Esophagus muscularis mucosa (tissue), 4 donors: ENCODE data around the gene CDK5RAP2. TPM values are rescaled to one million over a fixed set of nuclear protein-coding genes. Genes with fewer than 3 reads are reported as not detected.
"Not testable (repeated sequence)": the region's sequence is repeated elsewhere in the genome, so short reads cannot be mapped to it uniquely, and the experiment has no call there.

Experiments
- DNase-seq: peaks from one replicate; pipeline ENCODE4 v3.0.0-alpha.2; 2017; ENCODE audit errors: extremely low spot score
- H3K27ac ChIP-seq, 4 donors: fragments of 200-600 bp; sonication (generic); replicated peaks in 1 of 4; 1 replicate in 3 of 4; 2 replicates in 1 of 4; pipeline ENCODE4 v1.5.1; 2016 to 2019; ENCODE audit warnings: mild to moderate bottlenecking in 1 of 4
- H3K27me3 ChIP-seq, 4 donors: fragments of 200-600 bp; sonication (generic); one replicate each; pipeline versions ENCODE4 v1.5.1 to v1.6.0; 2016 to 2019
- H3K36me3 ChIP-seq, 4 donors: fragments of 200-600 bp; sonication (generic); one replicate each; pipeline ENCODE4 v1.5.1; 2016 to 2019
- H3K4me1 ChIP-seq, 4 donors: fragments of 200-600 bp; sonication (generic); one replicate each; pipeline ENCODE4 v1.5.1; 2016 to 2019
- H3K4me3 ChIP-seq, 4 donors: fragments of 200-600 bp; sonication (generic); 1 replicate in 2 of 4; 2 replicates in 2 of 4; pipeline ENCODE4 v1.5.1; 2016 to 2019; ENCODE audit warnings: mild to moderate bottlenecking in 4 of 4, moderate library complexity in 1 of 4
- H3K9me3 ChIP-seq, 4 donors: fragments of 200-600 bp; sonication (generic); 1 replicate in 3 of 4; 2 replicates in 1 of 4; pipeline ENCODE4 v1.5.1; 2016 to 2019
- CTCF ChIP-seq, 3 experiments: fragments of 200-600 bp in 2 of 3; fragments of 450-650 bp in 1 of 3; sonication (generic) in 2 of 3; IDR thresholded peaks; one replicate each; pipeline ENCODE4 v1.5.1; 2017 to 2019; ENCODE audit warnings: antibody characterized with exemption in 3 of 3, mild to moderate bottlenecking in 2 of 3, moderate library complexity in 1 of 3
- EP300 ChIP-seq: sonication (generic); formaldehyde crosslinking; IDR thresholded peaks from one replicate; pipeline ENCODE4 v1.6.1; 2017; ENCODE audit warnings: antibody characterized with exemption
- POLR2A ChIP-seq: fragments of 450-650 bp; IDR thresholded peaks from one replicate; pipeline ENCODE4 v1.6.1; 2017; ENCODE audit warnings: antibody characterized with exemption, moderate library complexity, mild to moderate bottlenecking, low read depth
- POLR2AphosphoS5 ChIP-seq, 2 donors: sonication (generic); formaldehyde crosslinking; IDR thresholded peaks; one replicate each; pipeline ENCODE4 v1.6.1; 2017; ENCODE audit warnings: antibody characterized with exemption in 2 of 2
- WGBS: methylation state at CpG from one replicate; pipeline ENCODE4 v1.1.5; 2018; 5-methylcytosine and 5-hydroxymethylcytosine counted together
- intact Hi-C: fragments of 100-400 bp; cut with DNase I; formaldehyde crosslinking; loops from one replicate; pipeline ENCODE4 v1.15.1; 2023
- total RNA-seq, 4 donors: library from RNA; depleted of rRNA; stranded (reverse); fragments of >200 nt; gene quantifications; one replicate each; pipeline versions ENCODE4 v1.1.0 to v1.2.1, GENCODE V29; 2016

The CDK5RAP2 gene
- total RNA-seq, 4 donors from 2014 or later = 34.6 to 38.6 (median 36.7) TPM

GRCh38 chr9:120500733-120501132 is 79.2 kb downstream of the CDK5RAP2 start:
- no peaks in the 10 kb centered on the region for H3K9me3 ChIP-seq
- DNase-seq = no peak
- no peak overlapping the region for H3K27ac ChIP-seq
- H3K4me1 ChIP-seq = no peaks in the 10 kb centered on the region
- H3K4me3 ChIP-seq = no peak overlapping the region
- H3K27me3 ChIP-seq = no peaks in the 10 kb centered on the region
- no peak for TF ChIP-seq POLR2AphosphoS5 (IDR thresholded peaks at IDR 0.05)
- H3K36me3 ChIP-seq = peaks cover 0 to 27% (median 2%) of the 10 kb centered on the region in 4 donors
- WGBS = 94% methylated on average over 5 of the region's 5 CpGs
- intact Hi-C loops = no loop called here

- H3K27me3 ChIP-seq, DNase-seq, intact Hi-C loops, H3K27ac ChIP-seq, H3K4me3 ChIP-seq, H3K4me1 ChIP-seq, H3K9me3 ChIP-seq: not testable (repeated sequence)
- WGBS = 87% methylated on average over 5 of the region's 5 CpGs
- H3K36me3 ChIP-seq = peaks cover 0 to 21% (median 2%) of the 10 kb centered on the region in 4 donors
These were observed 82.1 kb downstream of the CDK5RAP2 start for GRCh38 chr9:120497865-120498264.

- no CpG with 5 or more reads among the region's 37 CpGs for WGBS
- DNase-seq = not testable (repeated sequence)
These were observed 83.5 kb downstream of the CDK5RAP2 start for GRCh38 chr9:120496438-120496837.

GRCh38 chr9:120490888-120491595 is 88.9 kb downstream of the CDK5RAP2 start:
- Histone ChIP-seq H3K36me3 (peaks cover 19 to 45% (median 36%) of the 10 kb centered on the region in 4 donors), H3K4me3 (no peak overlapping the region), H3K4me1 (no peaks in the 10 kb centered on the region), H3K27me3 (no peaks in the 10 kb centered on the region), H3K9me3 (no peaks in the 10 kb centered on the region), H3K27ac (no peak overlapping the region)
- DNase-seq = no peak
- intact Hi-C loops = no loop called here
- TF ChIP-seq POLR2A (no peak), CTCF (IDR thresholded peaks at IDR 0.05) (no peak), POLR2AphosphoS5 (IDR thresholded peaks at IDR 0.05) (no peak), EP300 (no peak)
- WGBS = 80% methylated on average over 5 of the region's 5 CpGs

More at GRCh38 chr9:120496438-120496837, 83.5 kb downstream of the CDK5RAP2 start:
- H3K27me3 ChIP-seq, H3K4me3 ChIP-seq, H3K27ac ChIP-seq, intact Hi-C loops, H3K4me1 ChIP-seq, H3K9me3 ChIP-seq, H3K36me3 ChIP-seq: not testable (repeated sequence)

- Histone ChIP-seq H3K27ac (no peak overlapping the region), H3K36me3 (peaks cover 19 to 65% (median 48%) of the 10 kb centered on the region in 4 donors), H3K4me3 (no peak overlapping the region), H3K9me3 (no peaks in the 10 kb centered on the region), H3K27me3 (no peaks in the 10 kb centered on the region), H3K4me1 (peaks cover 8 to 16% (median 14%) of the 10 kb centered on the region in 4 donors)
- TF ChIP-seq CTCF (IDR thresholded peaks at IDR 0.05) (no peak), POLR2AphosphoS5 (IDR thresholded peaks at IDR 0.05) (no peak), EP300 (no peak), POLR2A (no peak)
- intact Hi-C loops = no loop called here
- DNase-seq = no peak
- 93% methylated on average over 6 of the region's 6 CpGs for WGBS
These were observed 93.1 kb downstream of the CDK5RAP2 start for GRCh38 chr9:120486835-120487234.

GRCh38 chr9:120486347-120486746 is 93.6 kb downstream of the CDK5RAP2 start:
- WGBS = 78% methylated on average over 4 of the region's 4 CpGs
- no peak for DNase-seq
- no peak overlapping the region for H3K27ac ChIP-seq
- H3K4me1 ChIP-seq = peaks cover 11 to 18% (median 17%) of the 10 kb centered on the region in 4 donors
- TF ChIP-seq EP300 = no peak
- no peak for TF ChIP-seq POLR2AphosphoS5 (IDR thresholded peaks at IDR 0.05)
- no peak for TF ChIP-seq POLR2A
- TF ChIP-seq CTCF (IDR thresholded peaks at IDR 0.05) = no peak
- H3K27me3 ChIP-seq = no peaks in the 10 kb centered on the region
- peaks cover 19 to 65% (median 48%) of the 10 kb centered on the region in 4 donors for H3K36me3 ChIP-seq
- no peaks in the 10 kb centered on the region for H3K9me3 ChIP-seq
- intact Hi-C loops = no loop called here
- H3K4me3 ChIP-seq = no peak overlapping the region
